ENCODE results near the gene ADRA2A. TPM values are rescaled to one million over a fixed set of nuclear protein-coding genes. Genes with fewer than 3 reads are reported as not detected.

ADRA2A gene
- total RNA-seq, 3 donors from 2014 or later, result 7.8 to 18.4 (median 14.9) TPM

- Histone ChIP-seq H3K4me3 (peak overlapping the region; percentile 43 to 71 (median 53)), H3K36me3 (no peaks in the 10 kb centered on the region), H3K27me3 (peaks cover 0 to 55% of the 10 kb centered on the region in 2 donors), H3K9me3 (no peaks in the 10 kb centered on the region), H3K4me1 (peaks cover 0 to 3% of the 10 kb centered on the region in 2 donors), H3K27ac (peak overlapping the region in 1 of 2 donors; percentile 43)
- intact Hi-C loops (cut with DNase I; ENCODE audit: low total_unique reads), result no loop called here
- TF ChIP-seq POLR2AphosphoS5 (IDR thresholded peaks at IDR 0.05) (no peak), POLR2A (IDR thresholded peaks at IDR 0.05) (no peak), CTCF (IDR thresholded peaks at IDR 0.05) (no peak)
- no peak for DNase-seq (ENCODE audit: low spot score in 2 of 2)
Measured at GRCh38 chr10:111078505-111079185, 1.8 kb downstream of the ADRA2A start.

GRCh38 chr10:111079241-111079760 lies 2.5 kb downstream of the ADRA2A start:
- peak overlapping the region in 2 of 3 donors; percentile 5 to 71 for H3K4me3 ChIP-seq

GRCh38 chr10:111079781-111080180 lies 3.0 kb downstream of the ADRA2A start:
- H3K4me1 ChIP-seq, result peaks cover 0 to 3% of the 10 kb centered on the region in 2 donors
- no peaks in the 10 kb centered on the region for H3K36me3 ChIP-seq
- peak overlapping the region in 2 of 3 donors; percentile 5 to 71 for H3K4me3 ChIP-seq
- no peaks in the 10 kb centered on the region for H3K9me3 ChIP-seq
- peaks cover 0 to 43% of the 10 kb centered on the region in 2 donors for H3K27me3 ChIP-seq
- DNase-seq (ENCODE audit: low spot score in 2 of 2), result no peak
- TF ChIP-seq POLR2AphosphoS5 (IDR thresholded peaks at IDR 0.05) (no peak), CTCF (IDR thresholded peaks at IDR 0.05) (no peak), POLR2A (IDR thresholded peaks at IDR 0.05) (no peak)
- H3K27ac ChIP-seq, result peak overlapping the region in 1 of 2 donors; percentile 43
- intact Hi-C loops (cut with DNase I; ENCODE audit: low total_unique reads), result no loop called here

More at GRCh38 chr10:111079241-111079760, 2.5 kb downstream of the ADRA2A start:
- Histone ChIP-seq H3K27ac (peak overlapping the region in 1 of 2 donors; percentile 43), H3K27me3 (peaks cover 0 to 48% of the 10 kb centered on the region in 2 donors), H3K9me3 (no peaks in the 10 kb centered on the region), H3K4me1 (peaks cover 0 to 3% of the 10 kb centered on the region in 2 donors), H3K36me3 (no peaks in the 10 kb centered on the region)
- TF ChIP-seq CTCF (IDR thresholded peaks at IDR 0.05), result no peak
- no peak for TF ChIP-seq POLR2AphosphoS5 (IDR thresholded peaks at IDR 0.05)
- no peak for TF ChIP-seq POLR2A (IDR thresholded peaks at IDR 0.05)
- DNase-seq (ENCODE audit: low spot score in 2 of 2), result no peak
- intact Hi-C loops (cut with DNase I; ENCODE audit: low total_unique reads), result no loop called here

GRCh38 chr10:111080224-111080623 lies 3.4 kb downstream of the ADRA2A start:
- H3K4me3 ChIP-seq, result peak overlapping the region in 1 of 3 donors; percentile 13
- peaks cover 0 to 3% of the 10 kb centered on the region in 2 donors for H3K4me1 ChIP-seq

More at GRCh38 chr10:111080224-111080623, 3.4 kb downstream of the ADRA2A start:
- intact Hi-C loops (cut with DNase I; ENCODE audit: low total_unique reads), result no loop called here
- Histone ChIP-seq H3K9me3 (no peaks in the 10 kb centered on the region), H3K27me3 (peaks cover 0 to 39% of the 10 kb centered on the region in 2 donors), H3K36me3 (no peaks in the 10 kb centered on the region), H3K27ac (peak overlapping the region in 1 of 2 donors; percentile 43)
- no peak for TF ChIP-seq POLR2A (IDR thresholded peaks at IDR 0.05)
- no peak for TF ChIP-seq POLR2AphosphoS5 (IDR thresholded peaks at IDR 0.05)
- TF ChIP-seq CTCF (IDR thresholded peaks at IDR 0.05), result no peak
- DNase-seq (ENCODE audit: low spot score in 2 of 2), result no peak
